HG02885 (cell line): ENCODE measurements around the gene PSAP.

Experiments
- ATAC-seq: cut with Tn5 transposase; IDR thresholded peaks from one replicate; pipeline ENCODE4 v1.9.1; 2021; ENCODE audit warnings: mild to moderate bottlenecking; ENCODE audit not compliant: unreplicated experiment, poor library complexity

PSAP gene

GRCh38 chr10:71771821-71772617, 79.0 kb downstream of the PSAP start:
- no peak for ATAC-seq

- ATAC-seq, result no peak
Measured at GRCh38 chr10:71771204-71771603, 79.8 kb downstream of the PSAP start.

GRCh38 chr10:71770789-71771188, 80.3 kb downstream of the PSAP start:
- no peak for ATAC-seq

- no peak for ATAC-seq
Measured at GRCh38 chr10:71770255-71770654, 80.8 kb downstream of the PSAP start.

- peak; percentile 13 for ATAC-seq
Measured at GRCh38 chr10:71769279-71769823, 81.7 kb downstream of the PSAP start.

- no peak for ATAC-seq
Measured at GRCh38 chr10:71767420-71768035, 83.5 kb downstream of the PSAP start.

GRCh38 chr10:71766717-71767419, 84.2 kb downstream of the PSAP start:
- no peak for ATAC-seq
